ENCODE data around the gene VPS13D. TPM values are rescaled to one million over a fixed set of nuclear protein-coding genes. Genes with fewer than 3 reads are reported as not detected.

The VPS13D gene
- total and polyA plus RNA-seq, 2 experiments from 2014 or later = 10.7 to 34.9 TPM

DNA sequence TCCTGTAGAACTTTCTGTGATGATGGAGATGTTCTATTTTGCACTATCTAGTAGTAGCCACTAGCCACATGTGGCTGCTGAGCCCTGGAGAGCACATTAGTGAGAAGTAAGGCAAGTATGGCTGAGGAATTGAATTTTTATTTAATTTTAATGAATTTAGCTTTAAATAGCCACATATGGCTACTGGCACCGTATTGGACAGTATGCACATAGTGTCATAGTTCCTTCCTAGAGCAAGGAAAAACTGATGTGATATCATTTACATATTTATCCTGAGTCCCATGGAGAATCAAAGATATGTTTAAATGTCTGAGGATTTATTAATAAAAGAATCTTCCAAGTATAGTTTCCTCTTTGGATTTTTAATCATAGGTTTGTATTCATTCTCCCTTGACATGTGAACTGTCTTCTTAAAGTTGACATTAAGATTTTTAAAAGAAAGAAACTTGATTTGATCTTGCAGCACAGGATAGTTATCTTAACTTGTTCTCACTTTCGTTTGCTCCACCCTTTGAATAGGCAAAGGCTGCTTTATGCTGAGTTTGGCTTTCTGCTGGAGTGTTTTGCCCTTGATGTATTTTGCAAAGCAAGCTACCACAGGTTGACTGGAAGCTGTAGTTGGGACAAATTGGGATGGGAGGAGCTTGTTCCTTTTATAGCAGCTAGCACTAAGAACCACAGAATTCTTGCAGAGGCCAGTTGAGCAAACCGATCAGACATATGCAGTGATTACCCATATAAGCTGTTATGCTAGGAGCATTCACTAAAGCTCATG lies 129.7 kb downstream of the VPS13D start:
- Histone ChIP-seq H3K4me1 (ENCODE audit: insufficient read depth) (peaks cover 6% of the 10 kb centered on the region), H3K36me3 (ENCODE audit: insufficient read depth) (peaks cover 5% of the 10 kb centered on the region; the same call in 1 of the 2 replicates), H4K20me1 (replicated peaks; ENCODE audit: insufficient read depth) (peaks cover 3% of the 10 kb centered on the region), H3K79me2 (replicated peaks; ENCODE audit: insufficient read depth) (no peaks in the 10 kb centered on the region), H3K27ac (ENCODE audit: low read depth) (no peak overlapping the region), H2AFZ (no peak overlapping the region), H3K9me2 (ENCODE audit: insufficient read depth) (no peaks in the 10 kb centered on the region), H3F3A (replicated peaks; ENCODE audit: low read depth) (no peaks in the 10 kb centered on the region), H3K4me3 (no peak overlapping the region), H3K4me2 (no peak overlapping the region), H3K27me3 (ENCODE audit: insufficient read depth) (no peaks in the 10 kb centered on the region)
- H3K27ac Mint-ChIP-seq = no peak overlapping the region
- H3K4me1 Mint-ChIP-seq = peaks cover 18% of the 10 kb centered on the region
- DNase-seq (ENCODE audit: low spot score) (no peak), ATAC-seq (no peak)
- no peaks in the 10 kb centered on the region for H3K9me3 Mint-ChIP-seq
- TF ChIP-seq NANOG (IDR thresholded peaks at IDR 0.05; ENCODE audit: borderline replicate concordance) = no peak
- no peak for TF ChIP-seq STAT1 (IDR thresholded peaks at IDR 0.05; ENCODE audit: unreplicated experiment)
- no peak for TF ChIP-seq ZNF462 (CRISPR knock-in tag; IDR thresholded peaks at IDR 0.05)
- TF ChIP-seq ZNF114 (CRISPR knock-in tag; IDR thresholded peaks at IDR 0.05) = no peak
- no peak for TF ChIP-seq REST (IDR thresholded peaks at IDR 0.05; ENCODE audit: unreplicated experiment)
- H3K36me3 Mint-ChIP-seq (ENCODE audit: low read depth) = peaks cover 8% of the 10 kb centered on the region; the same call in 1 of the 3 replicates
- no peaks in the 10 kb centered on the region for H3K27me3 Mint-ChIP-seq (ENCODE audit: insufficient read depth, low read depth, poor library complexity)
- H3K4me3 Mint-ChIP-seq = no peak overlapping the region

All from GM23338 (cell line).